Adrenal gland (tissue), 12 donors: Measurements from ENCODE around the gene COL8A1. TPM values are rescaled to one million over a fixed set of nuclear protein-coding genes. Genes with fewer than 3 reads are reported as not detected.

Experiments used
- DNase-seq, 7 donors: peaks; one replicate each; pipeline ENCODE4 v3.0.0-alpha.2; 2019 to 2020
- H3K27ac ChIP-seq, 5 donors: fragments of 200-600 bp; sonication (generic) in 4 of 5; 1 replicate in 3 of 5; 2 replicates in 2 of 5; pipeline versions ENCODE4 v1.5.1 to v1.8.0; 2016 to 2020; ENCODE audit warnings: mild to moderate bottlenecking in 1 of 5
- H3K27me3 ChIP-seq: fragments of 200-600 bp; 2 replicates; pipeline ENCODE4 v1.8.0; 2021
- H3K36me3 ChIP-seq, 2 donors: fragments of 200-600 bp; replicated peaks in 1 of 2; 1 replicate in 1 of 2; 2 replicates in 1 of 2; pipeline versions ENCODE4 v1.5.1 to v1.8.0; 2018 to 2022
- H3K4me1 ChIP-seq, 2 donors: fragments of 200-600 bp; replicated peaks in 1 of 2; 1 replicate in 1 of 2; 2 replicates in 1 of 2; pipeline versions ENCODE4 v1.5.1 to v1.8.0; 2018 to 2021
- H3K4me3 ChIP-seq, 4 donors: fragments of 200-600 bp; sonication (generic) in 3 of 4; one replicate each; pipeline ENCODE4 v1.5.1; 2016 to 2018
- H3K9me3 ChIP-seq, 3 donors: fragments of 200-600 bp; sonication (generic) in 1 of 3; replicated peaks in 1 of 3; 1 replicate in 2 of 3; 2 replicates in 1 of 3; pipeline versions ENCODE4 v1.5.1 to v1.8.0; 2016 to 2021
- CTCF ChIP-seq, 6 experiments: fragments of 450-650 bp in 4 of 6; fragments of 200-600 bp in 2 of 6; sonication (generic) in 1 of 6; IDR thresholded peaks; 1 replicate in 5 of 6; 2 replicates in 1 of 6; pipeline versions ENCODE4 v1.5.1 to v1.8.0; 2016 to 2021; ENCODE audit warnings: antibody characterized with exemption in 6 of 6, mild to moderate bottlenecking in 2 of 6, moderate library complexity in 1 of 6
- POLR2A ChIP-seq, 2 donors: fragments of 450-650 bp; IDR thresholded peaks; one replicate each; pipeline ENCODE4 v1.6.1; 2017; ENCODE audit warnings: antibody characterized with exemption in 2 of 2, mild to moderate bottlenecking in 2 of 2, moderate library complexity in 1 of 2
- WGBS, 4 donors: extraction: QIAGEN DNeasy Blood & Tissue Kit in 2 of 4; methylation state at CpG; one replicate each; pipeline versions ENCODE4 v1.1.5 to v1.1.7; 2013 to 2017; 5-methylcytosine and 5-hydroxymethylcytosine counted together
- intact Hi-C, 2 donors: fragments of 100-400 bp; cut with DNase I; formaldehyde crosslinking; loops; one replicate each; pipeline versions ENCODE4 v1.14.1 to v1.15.0; 2022 to 2023
- polyA plus RNA-seq, 3 donors: library from polyadenylated mRNA; stranded (reverse); fragments of 200-250 nt in 2 of 3; fragments of 350-450 nt in 1 of 3; fragmentation: Illumina TruSeq in 1 of 3; extraction: RNeasy Lipid Tissue Mini Kit (QIAGEN cat#74804) in 1 of 3; gene quantifications; one replicate each; pipeline ENCODE4 v1.2.3, GENCODE V29; 2013 to 2014
- total RNA-seq, 9 donors: library from RNA; depleted of rRNA in 4 of 9; stranded (reverse); fragments of >200 nt in 4 of 9; fragments of 120-200 nt in 1 of 9; fragmentation: NEBNext Ultra II Directional in 1 of 9; extraction: Animal tissue kit (Norgen Biotek cat#: 25700) in 1 of 9; gene quantifications; one replicate each; pipeline versions ENCODE4 v1.1.0 to v1.2.4, GENCODE V29; 2013 to 2023
- donor health status: healthy with polysubstance abuse.
- donor health status: Bipolar disorder and iron deficiency.
- donor health status: DM: yes; HTN: yes; CAD: no.
- donor health status: DM: no; HTN: no; CAD: no.
- donor health status: DM: no; HTN: no; CAD: no.
- donor health status: DM: yes; HTN: yes; CAD: no.

The COL8A1 gene
- total and polyA plus RNA-seq, 12 donors, result 0.94 to 59.2 (median 15.9) TPM

DNA sequence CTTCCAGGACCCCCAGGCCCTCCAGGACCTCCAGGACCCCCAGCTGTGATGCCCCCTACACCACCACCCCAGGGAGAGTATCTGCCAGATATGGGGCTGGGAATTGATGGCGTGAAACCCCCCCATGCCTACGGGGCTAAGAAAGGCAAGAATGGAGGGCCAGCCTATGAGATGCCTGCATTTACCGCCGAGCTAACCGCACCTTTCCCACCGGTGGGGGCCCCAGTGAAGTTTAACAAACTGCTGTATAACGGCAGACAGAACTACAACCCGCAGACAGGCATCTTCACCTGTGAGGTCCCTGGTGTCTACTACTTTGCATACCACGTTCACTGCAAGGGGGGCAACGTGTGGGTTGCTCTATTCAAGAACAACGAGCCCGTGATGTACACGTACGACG is 157.2 kb downstream of the COL8A1 start:
- TF ChIP-seq POLR2A (IDR thresholded peaks at IDR 0.05) (no peak), CTCF (IDR thresholded peaks at IDR 0.05) (no peak)
- DNase-seq, result no peak
- Histone ChIP-seq H3K27ac (no peak overlapping the region), H3K27me3 (no peaks in the 10 kb centered on the region), H3K9me3 (no peaks in the 10 kb centered on the region), H3K4me3 (no peak overlapping the region), H3K4me1 (no peaks in the 10 kb centered on the region), H3K36me3 (no peaks in the 10 kb centered on the region)
- intact Hi-C loops, result no loop called here
- 89 to 93% (median 91%) methylated on average over 13 to 15 of the region's 15 CpGs for WGBS, 4 donors

GRCh38 chr3:99799422-99799821 is 161.0 kb downstream of the COL8A1 start:
- intact Hi-C loops, result no loop called here
- no peak for DNase-seq
- TF ChIP-seq CTCF (IDR thresholded peaks at IDR 0.05) (no peak), POLR2A (IDR thresholded peaks at IDR 0.05) (no peak)
- Histone ChIP-seq H3K4me3 (no peak overlapping the region), H3K9me3 (no peaks in the 10 kb centered on the region), H3K36me3 (no peaks in the 10 kb centered on the region), H3K27ac (no peak overlapping the region), H3K4me1 (no peaks in the 10 kb centered on the region), H3K27me3 (no peaks in the 10 kb centered on the region)
- WGBS, 4 donors, result 79 to 86% (median 85%) methylated on average over 4 of the region's 4 CpGs

DNA sequence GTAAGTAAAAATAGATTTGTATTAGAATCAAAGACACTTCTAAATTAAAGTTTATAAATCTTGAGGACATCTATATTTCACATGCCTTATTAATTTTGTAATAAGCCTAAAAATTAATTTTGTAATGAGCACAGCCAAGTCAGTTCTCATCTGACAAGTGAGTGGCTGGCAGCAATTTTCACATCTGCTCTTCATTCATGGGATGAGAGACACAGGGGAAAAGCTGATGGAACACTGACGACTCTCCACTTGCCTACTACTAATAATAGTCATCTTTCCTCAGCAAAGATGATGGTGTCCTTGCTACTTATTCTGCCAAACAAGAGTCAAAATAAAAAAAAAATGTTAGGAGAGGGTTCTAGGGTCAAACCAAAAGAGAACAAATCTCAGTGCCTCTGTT is 164.9 kb downstream of the COL8A1 start:
- TF ChIP-seq CTCF (IDR thresholded peaks at IDR 0.05), result no peak
- TF ChIP-seq POLR2A (IDR thresholded peaks at IDR 0.05), result no peak
- Histone ChIP-seq H3K36me3 (no peaks in the 10 kb centered on the region), H3K9me3 (peaks cover 0 to 7% (median 0%) of the 10 kb centered on the region in 3 donors), H3K4me3 (no peak overlapping the region), H3K27ac (no peak overlapping the region), H3K4me1 (no peaks in the 10 kb centered on the region), H3K27me3 (no peaks in the 10 kb centered on the region)
- no peak for DNase-seq
- 75 to 95% (median 80%) methylated on average over 1 of the region's 1 CpG for WGBS, 4 donors
- intact Hi-C loops, result no loop called here

- no peaks in the 10 kb centered on the region for H3K27me3 ChIP-seq
- H3K36me3 ChIP-seq, result no peaks in the 10 kb centered on the region
- intact Hi-C loops, result no loop called here
- no peaks in the 10 kb centered on the region for H3K4me1 ChIP-seq
- DNase-seq, result no peak
- no peak overlapping the region for H3K27ac ChIP-seq
- H3K9me3 ChIP-seq, result peaks cover 0 to 7% (median 0%) of the 10 kb centered on the region in 3 donors
- H3K4me3 ChIP-seq, result no peak overlapping the region
- 93 to 95% (median 94%) methylated on average over 1 to 2 of the region's 2 CpGs for WGBS, 4 donors
- TF ChIP-seq POLR2A (IDR thresholded peaks at IDR 0.05), result no peak
Measured at GRCh38 chr3:99805160-99805559, 166.8 kb downstream of the COL8A1 start.

- Histone ChIP-seq H3K9me3 (peaks cover 0 to 7% (median 0%) of the 10 kb centered on the region in 3 donors), H3K27me3 (no peaks in the 10 kb centered on the region), H3K4me3 (no peak overlapping the region), H3K36me3 (no peaks in the 10 kb centered on the region), H3K27ac (no peak overlapping the region), H3K4me1 (no peaks in the 10 kb centered on the region)
- intact Hi-C loops, result no loop called here
- WGBS, 4 donors, result 40 to 51% (median 47%) methylated on average over 4 of the region's 4 CpGs
- peak; percentile 32 to 77 (median 62) for DNase-seq
- TF ChIP-seq CTCF (IDR thresholded peaks at IDR 0.05) (peak; percentile 47 to 83 (median 62)), POLR2A (IDR thresholded peaks at IDR 0.05) (no peak)
Measured at GRCh38 chr3:99808163-99808794, 169.9 kb downstream of the COL8A1 start.
